Esophagus squamous epithelium (tissue), 5 donors: ENCODE results near the gene OTUD5. TPM values are rescaled to one million over a fixed set of nuclear protein-coding genes. Genes with fewer than 3 reads are reported as not detected.

Source experiments
- DNase-seq: peaks from one replicate; lab custom pipeline; 2025; lab: John Stamatoyannopoulos, UW
- H3K27ac ChIP-seq, 4 donors: fragments of 200-600 bp; sonication (generic); one replicate each; pipeline ENCODE4 v1.5.1; 2016 to 2019; ENCODE audit warnings: mild to moderate bottlenecking in 1 of 4
- H3K27me3 ChIP-seq, 4 donors: fragments of 200-600 bp; sonication (generic); 1 replicate in 3 of 4; 2 replicates in 1 of 4; pipeline versions ENCODE4 v1.5.1 to v1.6.0; 2017 to 2021; ENCODE audit warnings: antibody characterized with exemption in 1 of 4
- H3K36me3 ChIP-seq, 3 donors: fragments of 200-600 bp; sonication (generic); one replicate each; pipeline ENCODE4 v1.5.1; 2016 to 2019
- H3K4me1 ChIP-seq, 3 donors: fragments of 200-600 bp; sonication (generic); one replicate each; pipeline ENCODE4 v1.5.1; 2017 to 2019
- H3K4me3 ChIP-seq, 4 donors: fragments of 200-600 bp; sonication (generic); 1 replicate in 3 of 4; 2 replicates in 1 of 4; pipeline ENCODE4 v1.5.1; 2016 to 2019; ENCODE audit warnings: mild to moderate bottlenecking in 2 of 4, moderate library complexity in 1 of 4
- H3K9me3 ChIP-seq, 3 donors: fragments of 200-600 bp; sonication (generic); one replicate each; pipeline ENCODE4 v1.5.1; 2016 to 2019
- CTCF ChIP-seq, 6 experiments: fragments of 450-650 bp in 4 of 6; fragments of 200-600 bp in 2 of 6; sonication (generic) in 2 of 6; IDR thresholded peaks; one replicate each; pipeline ENCODE4 v1.5.1; 2016 to 2019; ENCODE audit warnings: antibody characterized with exemption in 6 of 6, mild to moderate bottlenecking in 4 of 6, moderate library complexity in 4 of 6
- POLR2A ChIP-seq, 4 donors: fragments of 450-650 bp; IDR thresholded peaks; one replicate each; pipeline ENCODE4 v1.6.1; 2017; ENCODE audit warnings: antibody characterized with exemption in 4 of 4, mild to moderate bottlenecking in 4 of 4, moderate library complexity in 3 of 4
- WGBS, 2 donors: methylation state at CpG; one replicate each; pipeline ENCODE4 v1.1.5; 2018; 5-methylcytosine and 5-hydroxymethylcytosine counted together
- intact Hi-C: fragments of 100-400 bp; cut with DNase I; formaldehyde crosslinking; loops from one replicate; pipeline ENCODE4 v1.15.0; 2022
- total RNA-seq, 4 donors: library from RNA; depleted of rRNA; stranded (reverse); fragments of >200 nt; gene quantifications; one replicate each; pipeline ENCODE4 v1.1.0, GENCODE V29; 2016
- donor health status: DM: yes; HTN: yes; CAD: no.

OTUD5 gene
- total RNA-seq, 4 donors from 2014 or later = 15.7 to 28.4 (median 24.3) TPM

GRCh38 chrX:48999030-48999429, 41.6 kb upstream of the OTUD5 start:
- H3K9me3 ChIP-seq = no peaks in the 10 kb centered on the region
- H3K4me3 ChIP-seq = no peak overlapping the region
- no peaks in the 10 kb centered on the region for H3K27me3 ChIP-seq
- no peak overlapping the region for H3K27ac ChIP-seq
- H3K36me3 ChIP-seq = peaks cover 0 to 51% (median 0%) of the 10 kb centered on the region in 3 donors
- DNase-seq = no peak
- WGBS, 2 donors = 77 to 94% methylated on average over 4 to 5 of the region's 5 CpGs
- intact Hi-C loops = no loop called here
- no peak for TF ChIP-seq POLR2A (IDR thresholded peaks at IDR 0.05)
- peaks cover 4 to 16% (median 6%) of the 10 kb centered on the region in 3 donors for H3K4me1 ChIP-seq

DNA sequence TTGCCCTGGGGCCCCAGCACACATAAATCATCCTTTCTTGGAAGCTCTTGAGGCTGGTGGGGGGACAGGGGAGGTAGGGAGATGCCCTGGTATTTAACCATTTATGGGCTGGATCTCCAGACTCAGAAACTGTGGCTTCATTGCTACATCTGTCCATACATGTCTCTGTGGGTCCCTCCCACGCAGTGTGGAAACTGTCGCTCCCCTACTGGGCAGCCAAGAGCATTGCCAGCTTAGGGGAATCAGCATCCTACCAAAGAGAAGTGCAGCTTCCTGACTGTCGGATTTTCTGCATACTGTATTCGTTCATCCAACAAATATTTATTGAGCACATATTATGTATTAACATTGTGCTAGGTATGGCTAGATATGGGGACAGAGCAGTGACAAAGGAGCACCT, 41.0 kb upstream of the OTUD5 start:
- TF ChIP-seq POLR2A (IDR thresholded peaks at IDR 0.05) (no peak), CTCF (IDR thresholded peaks at IDR 0.05) (no peak)
- intact Hi-C loops = no loop called here
- Histone ChIP-seq H3K4me3 (no peak overlapping the region), H3K27me3 (no peaks in the 10 kb centered on the region), H3K9me3 (no peaks in the 10 kb centered on the region), H3K27ac (no peak overlapping the region), H3K4me1 (peaks cover 4 to 16% (median 6%) of the 10 kb centered on the region in 3 donors), H3K36me3 (peaks cover 0 to 56% (median 0%) of the 10 kb centered on the region in 3 donors)
- WGBS, 2 donors = 69 to 80% methylated on average over 1 to 2 of the region's 4 CpGs
- DNase-seq = no peak

DNA sequence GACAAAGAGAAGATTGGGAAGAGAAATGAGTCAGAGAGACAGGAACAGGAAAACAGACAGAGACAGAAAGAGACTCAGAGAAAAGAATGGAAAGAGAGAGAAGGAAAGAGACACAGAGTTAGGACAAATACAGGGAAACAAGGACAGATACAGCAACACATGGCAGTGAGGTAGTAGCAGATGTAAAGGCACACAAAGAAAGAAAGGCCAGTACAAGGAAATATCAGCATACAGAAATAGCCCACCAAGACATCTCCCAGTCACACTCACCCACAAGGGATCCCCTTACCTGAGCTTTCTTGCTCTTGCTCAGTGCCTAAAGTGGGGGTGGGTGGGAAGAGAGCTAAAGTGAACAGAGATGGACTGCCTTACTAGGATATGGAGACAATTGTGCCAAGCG, 40.5 kb upstream of the OTUD5 start:
- no peak for TF ChIP-seq POLR2A (IDR thresholded peaks at IDR 0.05)
- TF ChIP-seq CTCF (IDR thresholded peaks at IDR 0.05) = no peak
- Histone ChIP-seq H3K36me3 (peaks cover 0 to 61% (median 0%) of the 10 kb centered on the region in 3 donors), H3K4me1 (peaks cover 4 to 16% (median 6%) of the 10 kb centered on the region in 3 donors), H3K27me3 (no peaks in the 10 kb centered on the region), H3K4me3 (no peak overlapping the region), H3K27ac (no peak overlapping the region), H3K9me3 (no peaks in the 10 kb centered on the region)
- WGBS, 2 donors = 50% methylated on average over 1 of the region's 1 CpG; no CpG with 5 or more reads in 1 of the 2 donors
- DNase-seq = no peak
- intact Hi-C loops = no loop called here

DNA sequence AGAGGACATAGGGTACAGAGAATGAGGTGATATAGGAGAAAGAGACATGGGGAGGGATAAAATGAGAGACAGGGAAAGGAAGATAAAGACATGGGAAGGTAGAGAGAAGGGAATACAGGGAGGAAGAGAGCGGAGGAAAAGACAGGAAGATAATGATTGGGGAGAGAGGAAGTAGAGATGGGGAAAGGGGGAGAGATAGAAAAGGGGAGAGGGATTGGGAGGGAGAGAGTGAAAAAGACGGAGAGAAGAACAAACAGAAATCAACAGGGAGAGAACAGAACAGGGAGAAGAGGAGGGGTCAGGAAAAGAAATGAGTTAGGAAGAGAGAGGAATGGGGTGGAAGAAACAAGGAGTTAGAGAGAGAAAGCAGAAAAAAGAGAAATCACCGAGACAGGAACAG, 40.0 kb upstream of the OTUD5 start:
- H3K36me3 ChIP-seq = peaks cover 0 to 65% (median 0%) of the 10 kb centered on the region in 3 donors
- no peak for DNase-seq
- no peak overlapping the region for H3K27ac ChIP-seq
- no peak overlapping the region for H3K4me3 ChIP-seq
- no peaks in the 10 kb centered on the region for H3K9me3 ChIP-seq
- WGBS, 2 donors = 81 to 88% methylated on average over 3 of the region's 3 CpGs
- peaks cover 4 to 16% (median 6%) of the 10 kb centered on the region in 3 donors for H3K4me1 ChIP-seq
- H3K27me3 ChIP-seq = no peaks in the 10 kb centered on the region
- no peak for TF ChIP-seq POLR2A (IDR thresholded peaks at IDR 0.05)
- no peak for TF ChIP-seq CTCF (IDR thresholded peaks at IDR 0.05)
- intact Hi-C loops = no loop called here

DNA sequence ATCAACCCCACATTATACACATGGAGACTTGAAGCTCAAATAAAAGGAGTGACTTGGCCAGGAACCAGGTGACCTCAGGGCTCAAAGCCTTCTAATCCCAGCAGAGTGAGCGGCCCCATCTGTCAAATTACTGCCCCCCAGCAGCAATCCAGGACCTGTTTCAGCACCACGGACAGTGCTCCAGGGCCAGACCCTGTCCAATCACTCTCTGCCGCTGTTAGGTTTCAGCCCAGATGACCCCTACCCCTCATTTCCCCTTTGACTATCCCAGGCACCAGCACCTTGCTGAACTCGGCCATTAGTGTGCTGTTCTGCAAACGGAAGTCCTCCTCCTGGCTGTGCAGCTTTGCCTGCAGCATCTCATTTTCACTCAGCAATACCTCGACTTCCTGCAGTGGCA, 39.6 kb upstream of the OTUD5 start:
- TF ChIP-seq CTCF (IDR thresholded peaks at IDR 0.05) (no peak), POLR2A (IDR thresholded peaks at IDR 0.05) (no peak)
- intact Hi-C loops = no loop called here
- no peaks in the 10 kb centered on the region for H3K27me3 ChIP-seq
- no peak overlapping the region for H3K4me3 ChIP-seq
- no peak overlapping the region for H3K27ac ChIP-seq
- no peaks in the 10 kb centered on the region for H3K9me3 ChIP-seq
- H3K4me1 ChIP-seq = peaks cover 4 to 16% (median 6%) of the 10 kb centered on the region in 3 donors
- 68% methylated on average over 3 of the region's 6 CpGs; no CpG with 5 or more reads in 1 of the 2 donors for WGBS, 2 donors
- no peak for DNase-seq
- peaks cover 0 to 70% (median 0%) of the 10 kb centered on the region in 3 donors for H3K36me3 ChIP-seq

DNA sequence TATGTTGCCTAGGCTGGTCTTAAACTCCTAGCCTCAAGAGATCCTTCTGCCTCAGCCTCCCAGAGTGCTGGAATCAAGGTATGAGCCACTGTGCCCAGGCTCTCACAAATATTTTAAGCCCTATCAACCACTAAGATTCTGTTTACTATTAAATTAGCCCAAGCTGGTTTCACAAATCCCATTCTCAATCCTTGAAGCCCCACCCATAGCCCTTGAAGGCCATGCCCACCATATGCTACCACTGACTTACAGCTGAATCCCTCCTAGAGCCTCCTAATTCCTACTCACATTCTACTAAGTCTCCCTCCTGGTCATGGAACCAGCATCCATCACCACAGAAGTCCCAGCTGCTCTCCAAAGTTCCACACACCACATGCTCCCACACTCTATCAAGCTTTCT, 34.9 kb upstream of the OTUD5 start:
- DNase-seq = no peak
- no peak overlapping the region for H3K27ac ChIP-seq
- no peaks in the 10 kb centered on the region for H3K9me3 ChIP-seq
- TF ChIP-seq CTCF (IDR thresholded peaks at IDR 0.05) (no peak), POLR2A (IDR thresholded peaks at IDR 0.05) (no peak)
- intact Hi-C loops = no loop called here
- H3K4me3 ChIP-seq = no peak overlapping the region
- no peaks in the 10 kb centered on the region for H3K4me1 ChIP-seq
- no peaks in the 10 kb centered on the region for H3K27me3 ChIP-seq
- H3K36me3 ChIP-seq = peaks cover 0 to 96% (median 0%) of the 10 kb centered on the region in 3 donors
